HG03469 (cell line): Measurements from ENCODE around the gene NAIF1.
"Not testable (repeated sequence)": the region's sequence is repeated elsewhere in the genome, so short reads cannot be mapped to it uniquely, and the experiment has no call there.

ENCODE experiments used
- ATAC-seq: cut with Tn5 transposase; IDR thresholded peaks from one replicate; pipeline ENCODE4 v1.9.1; 2021; ENCODE audit warnings: mild to moderate bottlenecking, moderate library complexity, moderate number of reproducible peaks; ENCODE audit not compliant: unreplicated experiment

NAIF1 gene

DNA sequence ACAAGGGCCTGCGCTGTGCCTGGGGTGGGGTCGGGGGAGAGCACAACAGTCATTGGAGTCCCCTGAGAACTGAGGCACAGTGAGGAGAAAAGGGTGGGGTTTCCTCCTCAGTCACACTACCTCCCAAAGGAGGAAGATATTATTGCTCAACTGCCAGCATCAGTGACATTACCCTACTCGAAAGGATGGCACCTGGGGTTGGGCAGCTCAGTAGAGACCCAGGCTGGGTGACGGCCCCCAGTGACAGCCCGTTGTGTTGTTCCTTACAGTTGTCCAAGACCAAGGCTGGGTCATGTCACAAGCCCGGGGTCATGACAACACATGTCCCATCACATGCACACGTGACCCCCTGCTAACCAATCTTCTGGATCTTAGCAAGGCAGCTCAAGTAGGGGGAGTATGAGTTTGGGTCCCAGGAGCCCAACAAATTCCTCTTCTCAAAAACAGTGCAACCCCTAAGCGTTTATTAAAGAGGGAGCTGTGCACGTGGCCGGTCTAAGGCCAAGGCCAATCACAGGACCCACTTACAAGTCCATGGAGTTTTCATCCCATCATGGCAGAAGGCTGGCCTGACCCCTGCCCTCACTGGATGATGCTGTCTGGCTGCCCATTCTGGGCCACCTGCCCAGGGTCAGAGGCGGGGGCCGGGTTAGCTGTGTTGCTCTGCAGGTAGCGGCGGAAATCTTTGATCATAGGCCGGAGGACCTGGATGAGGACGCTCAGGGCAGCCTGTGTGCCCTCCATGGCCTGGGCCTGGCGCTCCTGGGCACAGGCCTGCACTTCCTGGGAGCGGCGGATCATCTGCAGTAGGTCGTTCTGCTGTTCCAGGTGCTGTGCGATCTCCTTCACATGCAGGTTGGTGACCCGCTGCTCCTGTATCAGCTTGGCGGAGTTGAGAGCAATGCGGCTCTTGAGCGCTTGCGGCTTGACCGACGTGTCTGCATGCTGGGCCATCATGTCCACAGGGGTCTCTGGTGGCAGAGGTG, 4.0 kb downstream of the NAIF1 start:
- ATAC-seq = no peak

DNA sequence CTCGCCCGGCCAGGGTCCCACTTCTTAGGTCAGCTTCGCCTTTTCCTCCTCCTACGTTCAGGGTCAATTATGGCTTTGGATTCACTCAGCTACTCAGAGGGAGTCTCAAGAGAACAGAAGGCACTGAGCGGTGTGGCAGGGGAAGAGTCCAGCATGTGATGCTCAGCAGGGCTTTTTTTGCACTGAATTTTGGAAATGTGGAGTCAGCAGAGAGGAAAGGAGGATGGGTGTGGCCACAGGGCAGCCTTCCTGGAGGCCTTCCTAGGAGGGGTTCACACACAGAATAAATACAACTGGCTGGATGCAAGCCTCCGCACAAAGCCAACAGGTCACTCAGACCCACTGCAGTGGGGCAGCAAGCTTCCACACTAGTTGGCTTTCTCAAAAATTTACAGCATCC, 4.8 kb downstream of the NAIF1 start:
- ATAC-seq = no peak

DNA sequence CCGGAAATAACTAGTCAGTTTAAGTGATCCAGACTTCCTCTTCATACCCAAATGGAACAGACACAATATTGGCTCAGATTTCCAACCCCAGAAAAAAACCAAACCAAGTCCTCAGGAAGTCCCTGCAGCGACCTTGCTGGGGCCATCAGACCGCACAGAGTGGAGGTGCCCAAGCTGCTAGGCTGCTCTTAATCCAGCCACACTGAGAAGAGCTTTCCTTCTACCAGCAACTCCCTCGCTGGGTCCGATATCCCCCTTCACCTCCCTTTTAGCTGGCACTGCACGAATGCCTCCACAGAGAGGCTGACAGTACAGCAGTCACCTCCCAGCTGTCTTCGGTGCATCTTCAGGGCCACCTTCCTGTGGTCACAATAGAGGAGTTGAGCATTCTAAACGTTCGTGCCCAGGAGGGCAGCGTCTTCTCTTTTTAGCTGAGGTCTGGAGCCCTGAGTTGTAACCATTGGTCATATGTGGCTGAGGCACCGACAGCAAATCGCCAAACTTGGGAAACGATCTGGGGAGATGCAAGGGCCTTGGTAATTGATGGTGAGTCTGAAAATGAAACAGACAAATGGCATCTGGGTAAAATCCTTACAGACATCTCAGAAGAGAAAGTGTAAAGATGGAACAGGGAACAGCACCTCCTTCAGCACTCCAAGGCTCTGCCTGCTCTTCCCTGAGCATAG, 5.7 kb downstream of the NAIF1 start:
- no peak for ATAC-seq

DNA sequence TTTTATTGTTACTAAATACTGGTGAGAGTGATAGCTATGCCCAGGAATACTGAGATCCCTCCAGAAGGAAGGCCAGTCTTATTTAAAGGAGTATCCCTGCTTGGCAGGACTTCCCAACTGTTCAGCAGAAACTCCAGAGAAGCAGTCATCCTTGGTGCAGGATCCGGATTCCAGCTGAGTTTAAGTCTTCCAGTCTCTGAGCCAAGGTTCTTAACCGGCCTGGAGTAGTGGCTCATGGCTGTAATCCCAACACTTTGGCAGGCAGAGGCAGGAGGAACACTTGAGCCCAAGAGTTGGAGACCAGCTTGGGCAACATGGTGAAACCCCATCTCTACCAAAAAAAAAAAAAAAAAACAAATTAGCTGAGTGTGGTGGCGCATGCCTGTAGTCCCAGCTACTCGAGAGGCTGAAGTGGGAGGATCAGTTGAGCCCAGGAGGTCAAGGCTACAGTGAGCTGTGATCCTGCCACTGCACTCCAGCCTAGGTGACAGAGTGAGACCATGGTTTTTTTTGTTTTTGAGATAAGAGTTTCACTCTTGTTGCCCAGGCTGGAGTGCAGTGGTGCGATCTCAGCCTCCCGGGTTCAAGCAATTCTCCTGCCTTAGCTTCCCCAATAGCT, 7.6 kb downstream of the NAIF1 start:
- ATAC-seq = no peak

DNA sequence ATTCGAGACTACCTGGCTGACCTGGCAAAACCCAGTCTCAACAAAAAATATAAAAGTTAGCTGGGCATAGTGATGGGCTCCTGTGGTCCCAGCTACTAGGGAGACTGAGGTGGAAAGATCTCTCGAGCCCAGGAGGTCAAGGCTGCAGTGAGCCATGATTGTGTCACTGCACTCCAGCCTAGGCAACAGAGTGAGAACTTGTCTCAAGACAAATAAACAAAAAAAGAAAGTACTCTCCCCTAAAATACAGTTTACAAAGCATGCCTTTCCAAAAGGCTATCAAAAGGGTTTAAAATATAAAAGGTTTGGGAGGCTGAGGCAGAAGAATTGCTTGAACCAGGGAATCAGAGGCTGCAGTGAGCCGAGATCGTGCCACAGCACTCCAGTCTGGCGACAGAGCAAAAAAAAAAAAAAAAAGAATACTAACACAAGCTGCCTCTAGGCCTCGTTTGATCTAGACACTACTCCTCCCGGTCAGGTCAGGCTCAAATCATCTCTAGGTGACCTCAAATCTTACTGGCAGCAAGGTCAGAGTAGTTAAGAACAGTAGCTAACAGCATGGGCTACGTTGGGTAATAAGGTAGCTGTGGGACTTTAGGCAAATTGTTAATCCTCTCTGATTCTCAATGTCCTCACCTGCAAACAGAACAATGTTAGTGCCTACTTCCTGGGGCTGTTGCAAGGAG, 9.3 kb downstream of the NAIF1 start:
- ATAC-seq = no peak

DNA sequence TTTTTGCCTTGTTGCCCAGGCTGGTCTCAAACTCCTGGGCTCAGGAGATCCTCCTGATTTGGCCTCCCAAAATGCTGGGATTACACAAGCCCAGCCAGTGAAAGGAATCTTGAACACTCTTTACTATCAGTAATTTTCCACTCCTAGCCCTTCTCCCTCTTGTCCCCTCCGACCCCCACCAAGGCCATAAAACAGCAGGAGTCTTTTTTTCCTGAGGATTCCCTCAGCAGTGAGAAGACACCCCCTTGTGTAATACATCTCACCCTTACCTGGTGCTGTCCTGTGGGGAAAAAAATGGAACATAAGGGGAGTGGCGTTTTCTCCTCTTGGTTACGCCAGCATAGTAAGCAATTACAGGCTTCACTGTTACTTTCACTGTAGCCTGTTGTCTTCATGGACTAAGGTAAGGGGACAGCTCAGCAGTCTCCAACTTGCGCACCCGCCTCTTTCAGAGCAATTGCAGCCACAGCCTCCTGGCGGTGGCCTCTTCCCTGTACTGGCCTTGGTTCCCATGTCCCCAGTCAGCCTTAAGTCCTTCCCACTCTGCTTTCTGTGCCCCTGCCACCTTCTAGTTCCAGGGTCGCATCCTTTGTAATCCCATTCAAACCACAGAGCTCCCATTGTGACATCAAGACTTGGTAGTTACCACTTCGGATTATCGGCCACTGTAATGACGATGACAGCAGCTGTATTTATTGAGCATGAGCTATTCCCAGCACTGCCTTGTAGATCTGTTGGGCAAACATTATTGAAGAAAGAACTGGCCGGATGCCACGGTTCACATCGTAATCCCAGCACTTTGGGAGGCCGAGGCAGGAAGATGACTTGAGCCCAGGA, 10.0 kb downstream of the NAIF1 start:
- no peak for ATAC-seq

DNA sequence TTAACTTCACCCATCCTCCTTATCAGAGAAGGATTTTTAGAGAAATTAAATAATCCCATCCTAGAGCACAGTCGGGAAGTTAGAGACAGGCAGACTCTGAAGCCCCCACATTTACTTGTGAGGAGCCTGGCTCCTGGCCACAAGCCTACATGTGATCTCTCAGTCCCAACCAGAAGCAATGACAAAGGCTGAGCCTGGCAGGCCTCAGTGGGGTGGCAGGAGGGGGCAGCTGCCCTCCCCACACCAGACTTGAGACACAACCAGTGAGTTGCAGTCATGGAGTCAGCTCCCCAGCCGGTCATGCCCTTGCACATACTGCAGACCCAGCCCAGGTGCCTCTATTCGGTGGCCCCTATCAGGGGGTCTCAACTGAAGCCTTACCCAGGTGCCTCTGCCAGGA, 11.0 kb downstream of the NAIF1 start:
- no peak for ATAC-seq

DNA sequence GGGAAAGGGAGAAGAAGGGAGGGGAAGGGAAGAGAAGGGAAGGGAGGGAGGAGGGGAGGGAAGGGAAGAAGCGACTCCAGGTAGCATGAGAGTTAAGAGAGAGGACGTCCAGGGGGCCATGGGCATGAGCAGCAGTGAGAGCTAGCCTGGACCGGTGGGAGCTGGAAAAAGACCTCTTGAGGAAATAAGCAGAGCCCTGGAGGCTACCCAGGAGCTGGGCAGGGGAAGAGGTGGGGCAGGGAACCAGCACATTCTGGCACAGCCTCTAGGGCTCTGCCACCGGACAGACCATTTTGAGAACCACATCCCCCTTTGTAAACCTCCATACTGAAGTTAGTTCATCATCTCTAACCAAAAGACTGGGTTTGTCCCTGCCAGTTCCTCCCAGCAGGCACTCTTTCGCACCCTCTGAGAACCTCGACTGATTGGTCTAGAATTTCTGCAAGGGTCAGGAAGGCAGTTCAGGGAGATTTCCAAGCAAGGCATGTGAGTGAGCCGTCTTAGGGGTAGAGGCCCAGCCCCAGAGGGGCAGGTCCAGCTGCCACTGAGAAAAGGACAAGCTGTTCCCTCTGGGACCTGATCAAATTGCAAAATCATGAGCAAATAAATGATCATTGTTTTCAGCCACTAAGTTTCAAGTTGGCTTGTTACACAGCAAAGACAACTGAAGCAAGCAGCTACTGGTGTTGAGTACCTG, 11.6 kb downstream of the NAIF1 start:
- ATAC-seq = no peak

DNA sequence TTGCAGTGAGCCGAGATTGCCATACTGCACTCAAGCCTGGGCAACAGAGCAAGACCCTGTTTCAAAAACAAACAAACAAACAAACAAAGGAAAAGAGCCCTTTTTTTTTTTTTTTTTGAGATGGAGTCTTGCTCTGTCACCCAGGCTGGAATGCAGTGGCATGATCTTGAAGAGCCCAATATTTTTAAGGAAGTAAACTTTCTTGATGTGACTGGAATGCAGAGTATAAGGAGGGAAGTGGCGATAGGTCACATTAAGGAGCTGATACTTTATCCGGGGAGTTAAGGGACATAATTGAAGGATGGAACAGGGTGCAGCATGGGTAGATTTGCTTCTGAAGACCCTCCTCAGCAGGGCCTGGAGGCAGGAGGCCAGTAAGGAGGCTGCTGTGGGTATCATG, 13.0 kb downstream of the NAIF1 start:
- ATAC-seq = no peak

DNA sequence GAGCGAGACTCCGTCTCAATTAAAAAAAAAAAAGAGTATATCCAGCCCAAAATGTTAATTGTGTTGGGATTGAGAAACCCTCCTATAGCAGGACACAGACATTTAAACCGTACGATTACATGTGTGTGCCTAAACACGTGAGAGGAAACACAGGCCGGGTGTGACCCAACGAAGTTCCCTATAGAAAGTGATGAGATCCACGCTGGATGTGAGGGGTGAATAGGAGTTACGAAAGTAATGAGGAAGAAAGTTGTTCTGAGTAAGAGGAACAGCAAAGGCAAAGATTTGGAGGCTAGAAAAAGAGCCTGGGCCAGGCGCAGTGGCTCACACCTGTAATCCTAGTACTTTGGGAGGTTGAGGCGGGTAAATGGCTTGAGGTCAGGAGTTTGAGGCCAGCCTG, 13.6 kb downstream of the NAIF1 start:
- no peak for ATAC-seq

DNA sequence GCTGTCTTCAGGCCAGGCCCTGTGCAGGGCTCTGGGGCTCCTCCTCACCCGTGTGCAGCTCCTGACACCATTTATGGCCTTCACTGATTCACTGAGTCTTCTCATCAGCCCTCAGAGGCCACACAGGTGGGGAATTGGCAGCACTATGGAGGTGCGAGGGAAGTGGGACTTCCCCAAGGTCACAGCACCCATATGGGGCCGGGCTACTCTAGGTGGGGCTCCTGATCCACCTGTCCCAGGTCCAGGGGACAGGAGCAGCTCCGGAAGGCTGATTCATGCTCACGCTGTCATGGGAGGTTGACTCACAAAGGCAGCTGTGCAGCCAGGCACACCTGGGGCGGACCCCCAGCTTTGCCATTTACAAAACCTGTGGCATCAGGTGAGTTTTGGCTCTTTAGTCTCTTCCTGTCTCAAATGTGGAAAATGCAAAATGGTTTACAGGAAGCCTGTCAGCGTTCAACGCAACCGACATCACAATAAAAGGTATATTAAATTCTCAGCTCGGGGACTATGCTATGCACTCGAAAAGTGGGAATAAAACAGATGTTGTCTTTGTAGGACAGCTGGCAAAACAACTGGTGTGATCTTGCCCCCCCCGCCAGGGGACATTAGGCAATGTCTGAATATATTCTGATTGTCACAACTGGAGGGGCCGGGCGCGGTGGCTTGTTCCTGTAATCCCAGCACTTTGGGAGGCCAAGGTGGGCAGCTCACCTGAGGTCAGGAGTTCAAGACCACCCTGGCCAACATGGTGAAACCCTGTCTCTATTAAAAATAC, 15.0 kb downstream of the NAIF1 start:
- ATAC-seq = no peak

DNA sequence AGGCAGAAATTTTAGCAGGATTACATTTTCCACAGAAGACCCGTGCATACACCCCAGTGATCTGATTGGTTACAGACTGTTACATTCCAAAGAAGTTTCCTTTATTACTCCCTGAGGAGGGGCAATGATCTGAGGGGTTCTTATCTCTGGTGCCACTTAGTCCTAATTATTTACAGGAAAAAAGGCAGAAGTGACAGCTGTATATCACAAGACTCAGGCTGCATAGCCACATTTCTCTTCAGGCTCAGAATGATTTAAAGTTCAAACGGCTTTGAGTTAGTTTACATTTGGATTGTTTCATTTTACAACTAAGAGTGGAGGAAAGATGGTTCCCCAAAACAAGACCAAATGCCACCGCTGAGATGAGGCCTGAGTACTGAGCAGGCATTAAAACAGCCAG, 17.3 kb downstream of the NAIF1 start:
- no peak for ATAC-seq

DNA sequence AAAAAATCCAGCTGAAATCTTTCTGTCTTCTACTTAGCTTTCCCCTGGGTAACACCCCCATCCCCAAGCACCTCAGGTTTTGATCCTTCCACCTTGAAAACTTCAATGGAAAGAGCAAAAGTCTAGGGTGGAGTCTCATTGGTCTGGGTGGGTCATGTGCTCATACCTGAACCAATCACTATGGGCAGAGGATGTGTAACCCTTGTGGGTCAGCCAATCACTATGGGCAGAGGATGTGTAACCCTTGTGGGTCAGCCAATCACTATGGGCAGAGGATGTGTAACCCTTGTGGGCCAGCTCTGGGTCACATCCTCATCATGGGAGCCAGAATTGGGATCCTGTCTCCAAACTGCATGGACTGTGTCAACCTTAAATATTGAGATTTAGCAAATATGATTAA, 18.5 kb downstream of the NAIF1 start:
- ATAC-seq = no peak

DNA sequence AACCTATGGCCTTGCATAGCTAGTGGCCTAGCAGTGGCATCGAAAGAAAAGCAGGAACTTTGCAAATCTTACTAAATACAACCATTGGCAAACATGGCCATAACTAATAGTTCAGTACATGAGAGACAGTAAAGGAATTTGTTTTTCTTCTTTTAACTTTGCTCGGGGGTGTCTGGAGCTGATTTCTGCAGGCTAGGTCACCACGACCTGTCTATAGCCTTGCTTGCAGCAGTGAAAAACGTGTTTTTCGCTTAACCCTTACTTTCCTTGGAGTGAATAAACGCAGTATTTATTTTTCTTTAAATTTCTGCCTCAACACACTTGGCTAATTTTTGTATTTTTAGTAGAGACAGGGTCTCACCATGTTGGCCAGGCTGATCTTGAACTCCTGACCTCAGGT, 19.9 kb downstream of the NAIF1 start:
- ATAC-seq = no peak

DNA sequence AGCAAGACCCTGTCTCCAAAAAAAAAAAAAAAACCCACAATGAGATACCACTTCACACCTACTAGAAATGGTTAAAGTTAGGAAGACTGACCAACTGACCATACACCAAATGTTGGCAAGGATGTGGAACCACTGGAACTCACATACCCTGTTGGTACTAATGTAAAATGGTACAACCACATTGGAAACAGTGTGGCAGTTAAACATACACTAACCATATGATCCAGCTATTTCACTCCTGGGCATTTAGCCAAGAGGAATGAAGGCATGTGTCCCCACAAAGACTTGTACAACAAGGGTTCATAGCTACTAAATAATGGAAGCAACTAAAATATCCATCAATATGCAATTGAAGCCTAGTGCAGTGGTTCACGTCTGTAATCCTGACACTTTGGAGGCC, 21.3 kb downstream of the NAIF1 start:
- no peak for ATAC-seq

DNA sequence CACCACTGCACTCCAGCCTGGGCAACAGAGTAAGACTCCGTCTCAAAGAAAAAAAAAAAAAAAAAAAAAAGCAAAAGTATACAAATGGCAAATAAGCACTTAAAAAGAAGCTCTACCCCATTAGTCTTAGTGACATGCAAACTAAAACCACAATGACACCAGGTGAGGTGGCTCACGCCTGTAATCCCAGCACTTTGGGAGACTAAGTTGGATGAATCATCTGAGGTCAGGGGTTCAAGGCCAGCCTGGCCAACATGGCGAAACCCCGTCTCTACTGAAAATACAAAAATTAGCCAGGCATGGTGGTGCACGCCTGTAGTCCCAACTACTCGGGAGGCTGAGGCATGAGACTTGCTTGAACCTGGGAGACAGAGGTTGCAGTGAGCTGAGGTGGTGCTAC, 21.7 kb downstream of the NAIF1 start:
- ATAC-seq = not testable (repeated sequence)

DNA sequence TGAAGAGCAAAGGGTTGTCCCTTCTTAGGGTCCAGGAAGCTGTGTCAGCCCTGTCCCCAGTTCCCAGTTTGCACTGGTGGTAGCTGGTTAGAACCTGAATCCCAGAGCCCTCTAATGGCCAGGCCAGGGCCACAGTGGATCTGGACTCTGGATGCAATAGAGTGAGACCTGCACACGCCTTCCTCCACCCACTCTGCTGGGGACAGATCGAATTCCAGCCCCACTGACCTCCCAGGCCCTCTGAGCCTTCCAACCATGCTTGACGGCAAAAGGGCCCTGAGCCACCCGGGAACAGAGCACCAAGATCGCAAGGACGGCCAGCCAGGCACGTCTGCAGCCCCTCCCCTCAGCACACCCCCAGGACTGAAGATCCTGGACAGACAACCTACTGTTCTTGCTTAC, 23.7 kb downstream of the NAIF1 start:
- no peak for ATAC-seq

DNA sequence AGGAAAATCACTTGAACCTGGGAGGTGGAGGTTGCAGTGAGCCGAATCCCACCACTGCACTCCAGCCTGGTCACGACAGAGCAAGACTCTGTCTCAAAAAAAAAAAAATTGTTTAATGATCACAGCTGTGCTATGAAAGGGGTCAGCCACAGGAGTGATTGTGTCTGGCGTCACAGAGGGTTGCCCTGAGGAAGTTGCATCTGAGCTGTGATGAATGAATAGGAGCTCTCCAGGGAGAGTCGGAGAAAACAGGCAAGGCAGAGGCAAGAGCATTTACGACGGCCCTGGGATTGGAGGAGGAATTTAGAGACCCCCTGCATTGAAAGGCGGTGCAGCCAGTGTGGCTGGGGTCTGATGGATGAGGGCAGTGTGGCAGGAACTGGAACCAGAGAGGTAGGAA, 25.1 kb downstream of the NAIF1 start:
- no peak for ATAC-seq

DNA sequence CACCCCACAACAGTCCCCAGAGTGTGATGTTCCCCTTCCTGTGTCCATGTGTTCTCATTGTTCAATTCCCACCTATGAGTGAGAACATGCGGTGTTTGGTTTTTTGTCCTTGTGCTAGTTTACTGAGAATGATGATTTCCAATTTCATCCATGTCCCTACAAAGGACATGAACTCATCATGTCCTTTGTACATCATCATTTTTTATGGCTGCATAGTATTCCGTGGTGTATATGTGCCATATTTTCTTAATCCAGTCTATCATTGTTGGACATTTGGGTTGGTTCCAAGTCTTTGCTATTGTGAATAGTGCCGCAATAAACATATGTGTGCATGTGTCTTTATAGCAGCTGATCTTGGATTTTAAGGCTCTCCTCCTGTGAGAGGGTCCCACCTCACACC, 26.3 kb downstream of the NAIF1 start:
- ATAC-seq = not testable (repeated sequence)
